Endodermal cell (in vitro differentiated cells): ENCODE data around the gene ZNF426. TPM values are rescaled to one million over a fixed set of nuclear protein-coding genes. Genes with fewer than 3 reads are reported as not detected.
A peak's percentile ranks its signal among the peaks of the same experiment; 100 is the strongest.
"Not testable (repeated sequence)": the region's sequence is repeated elsewhere in the genome, so short reads cannot be mapped to it uniquely, and the experiment has no call there.

Experiments
- DNase-seq: peaks from one replicate; pipeline ENCODE4 v3.0.0-alpha.2; 2017
- H3K27ac ChIP-seq: 2 replicates; pipeline ENCODE4 v1.5.1; 2013; ENCODE audit warnings: mild to moderate bottlenecking, low read depth, low read length, moderate library complexity
- H3K27me3 ChIP-seq: 2 replicates; pipeline ENCODE4 v1.6.1; 2013; ENCODE audit warnings: mild to moderate bottlenecking, low read length, moderate library complexity; ENCODE audit not compliant: insufficient read depth, control insufficient read depth, poor library complexity, severe bottlenecking
- H3K36me3 ChIP-seq: 2 replicates; pipeline ENCODE4 v1.7.0; 2013; ENCODE audit warnings: mild to moderate bottlenecking, low read length, moderate library complexity; ENCODE audit not compliant: control insufficient read depth, insufficient read depth
- H3K4me1 ChIP-seq: one replicate; pipeline ENCODE4 v1.7.0; 2013; ENCODE audit warnings: low read length; ENCODE audit not compliant: control insufficient read depth, insufficient read depth
- H3K4me3 ChIP-seq: 2 replicates; pipeline ENCODE4 v1.5.1; 2013; ENCODE audit warnings: mild to moderate bottlenecking, low read length, moderate library complexity
- H3K9ac ChIP-seq: 2 replicates; pipeline ENCODE4 v1.6.1; 2013; ENCODE audit warnings: mild to moderate bottlenecking, low read length, moderate library complexity; ENCODE audit not compliant: poor library complexity, severe bottlenecking; ENCODE audit errors: extremely low read depth
- H3K9me3 ChIP-seq: 2 replicates; pipeline ENCODE4 v1.6.1; 2013; ENCODE audit warnings: mild to moderate bottlenecking, low read length, moderate library complexity; ENCODE audit not compliant: control insufficient read depth
- H3K27ac Mint-ChIP-seq: 2 replicates; pipeline ENCODE4 v1.8.0; 2020; ENCODE audit warnings: mixed read lengths
- H3K27me3 Mint-ChIP-seq: 2 replicates; pipeline ENCODE4 v1.8.0; 2021; ENCODE audit warnings: mild to moderate bottlenecking, mixed read lengths; ENCODE audit not compliant: insufficient read depth
- H3K36me3 Mint-ChIP-seq: 2 replicates; pipeline ENCODE4 v1.8.0; 2020; ENCODE audit warnings: low read depth, mixed read lengths
- H3K4me1 Mint-ChIP-seq: 2 replicates; pipeline ENCODE4 v1.8.0; 2020; ENCODE audit warnings: mixed read lengths
- H3K4me3 Mint-ChIP-seq: 2 replicates; pipeline ENCODE4 v1.8.0; 2020; ENCODE audit warnings: mild to moderate bottlenecking, moderate library complexity, mixed read lengths
- H3K9me3 Mint-ChIP-seq: 2 replicates; pipeline ENCODE4 v1.8.0; 2020; ENCODE audit warnings: mild to moderate bottlenecking, mixed read lengths
- CTCF ChIP-seq: fragments of 200-600 bp; sonication (generic); conservative IDR thresholded peaks from 2 replicates; pipeline ENCODE4 v1.5.0; 2021; ENCODE audit warnings: antibody characterized with exemption, mild to moderate bottlenecking
- WGBS, 2 experiments: methylation state at CpG; one replicate each; pipeline versions ENCODE4 v1.1.5 to v1.1.7; 2013; ENCODE audit warnings: missing lambda C conversion rate in 2 of 2, mixed read lengths in 1 of 2; ENCODE audit not compliant: insufficient coverage in 1 of 2, insufficient read length in 1 of 2; 5-methylcytosine and 5-hydroxymethylcytosine counted together
- long read RNA-seq, 4 experiments: library from polyadenylated mRNA in 2 of 4; library from RNA in 1 of 4; library from capped mRNA in 1 of 4; stranded (forward) in 3 of 4; unstranded in 1 of 4; transcript quantifications; one replicate each; pipeline ENCODE4 v2.0.0, GENCODE V29; 2020 to 2021; ENCODE audit warnings: inconsistent platforms in 1 of 4
- polyA plus RNA-seq, 2 experiments: library from polyadenylated mRNA; stranded (reverse); fragments of 50-300 nt; gene quantifications; one replicate each; pipeline ENCODE4 v1.2.3, GENCODE V29; 2013
- total RNA-seq, 2 donors: library from RNA; stranded (reverse); fragmentation: NEBNext Ultra II Directional in 1 of 2; extraction: Animal tissue kit (Norgen Biotek cat#: 25700) in 1 of 2; gene quantifications; 2 replicates in 1 of 2; 3 replicates in 1 of 2; pipeline ENCODE4 v1.2.1, GENCODE V29; 2021

The ZNF426 gene
- 10 to 100 TPM; 26.0 to 30.0 TPM for total RNA-seq
- polyA plus RNA-seq (2013, experiment 1 of 2) = 11.7 TPM
- polyA plus RNA-seq (2013, experiment 2 of 2) = 11.6 TPM
- long read RNA-seq, experiment 1, partial matches to known transcripts = 0 of 2 reads
- long read RNA-seq, experiment 1, other reads (novel, unspliced or antisense) = 2 of 2 reads
- long read RNA-seq, experiment 2, full-length matches to known transcripts = 1 of 8 reads
- long read RNA-seq, experiment 2, partial matches to known transcripts = 4 of 8 reads
- long read RNA-seq, experiment 2, other reads (novel, unspliced or antisense) = 3 of 8 reads
- long read RNA-seq, experiment 3, full-length matches to known transcripts = 44 of 117 reads
- long read RNA-seq, experiment 3, partial matches to known transcripts = 51 of 117 reads
- long read RNA-seq, experiment 3, other reads (novel, unspliced or antisense) = 22 of 117 reads
- long read RNA-seq, experiment 4, full-length matches to known transcripts = 6 of 18 reads
- long read RNA-seq, experiment 4, partial matches to known transcripts = 10 of 18 reads
- long read RNA-seq, experiment 4, other reads (novel, unspliced or antisense) = 2 of 18 reads

- Histone ChIP-seq H3K9ac (peak within 1 kb of the TSS; percentile 94), H3K9me3 (peaks cover 54% of the 10 kb centered on the region), H3K36me3 (peaks cover 42% of the 10 kb centered on the region), H3K4me3 (peak within 1 kb of the TSS; percentile 90), H3K27ac (peak within 1 kb of the TSS; percentile 95), H3K4me1 (no peaks in the 10 kb centered on the region), H3K27me3 (no peaks in the 10 kb centered on the region)
- TF ChIP-seq CTCF = no peak
- peak within 1 kb of the TSS; percentile 100 for H3K27ac Mint-ChIP-seq
- H3K9me3 Mint-ChIP-seq = peaks cover 71% of the 10 kb centered on the region
- WGBS, 2 experiments = 0 to 2% methylated on average over 32 to 48 of the region's 49 CpGs
- H3K27me3 Mint-ChIP-seq = peaks cover 3% of the 10 kb centered on the region
- no peaks in the 10 kb centered on the region for H3K4me1 Mint-ChIP-seq
- DNase-seq = peak; percentile 95
- peak within 1 kb of the TSS; percentile 96 for H3K4me3 Mint-ChIP-seq
- peaks cover 46% of the 10 kb centered on the region for H3K36me3 Mint-ChIP-seq
Observed at GRCh38 chr19:9538183-9539058, at the start of gene ZNF426. Gene ZNF426, minus strand, starts transcription at chr19:9538645. Its CDS starts 2,413 bp downstream, at chr19:9536232.

- no peak overlapping the region for H3K4me3 ChIP-seq
- DNase-seq = peak; percentile 92
- no peak overlapping the region for H3K27ac ChIP-seq
- peaks cover 8% of the 10 kb centered on the region for H3K36me3 Mint-ChIP-seq
- H3K4me3 Mint-ChIP-seq = no peak overlapping the region
- peaks cover 3% of the 10 kb centered on the region for H3K36me3 ChIP-seq
- no peaks in the 10 kb centered on the region for H3K27me3 ChIP-seq
- H3K4me1 Mint-ChIP-seq = peaks cover 4% of the 10 kb centered on the region
- no peak overlapping the region for H3K27ac Mint-ChIP-seq
- peak; percentile 84 for TF ChIP-seq CTCF
- H3K27me3 Mint-ChIP-seq = no peaks in the 10 kb centered on the region
- WGBS, 2 experiments = 24 to 28% methylated on average over 4 to 7 of the region's 7 CpGs
- peaks cover 7% of the 10 kb centered on the region for H3K9me3 Mint-ChIP-seq
- no peaks in the 10 kb centered on the region for H3K9me3 ChIP-seq
- no peak overlapping the region for H3K9ac ChIP-seq
- no peaks in the 10 kb centered on the region for H3K4me1 ChIP-seq
Observed at GRCh38 chr19:9586764-9587163, 48.3 kb upstream of the ZNF426 start.

- Mint-ChIP-seq H3K36me3 (peaks cover 33% of the 10 kb centered on the region), H3K9me3 (peaks cover 32% of the 10 kb centered on the region), H3K4me3 (peak within 1 kb of the TSS; percentile 96), H3K4me1 (peaks cover 10% of the 10 kb centered on the region), H3K27ac (peak within 1 kb of the TSS; percentile 98), H3K27me3 (no peaks in the 10 kb centered on the region)
- no peaks in the 10 kb centered on the region for H3K27me3 ChIP-seq
- peak within 1 kb of the TSS; percentile 85 for H3K27ac ChIP-seq
- TF ChIP-seq CTCF = no peak
- peak; percentile 96 for DNase-seq
- peaks cover 28% of the 10 kb centered on the region for H3K36me3 ChIP-seq
- peak within 1 kb of the TSS; percentile 97 for H3K9ac ChIP-seq
- H3K9me3 ChIP-seq = peaks cover 23% of the 10 kb centered on the region
- WGBS, 2 experiments = 0 to 1% methylated on average over 28 to 51 of the region's 51 CpGs
- H3K4me3 ChIP-seq = peak within 1 kb of the TSS; percentile 99
- no peaks in the 10 kb centered on the region for H3K4me1 ChIP-seq
Observed at GRCh38 chr19:9584073-9584833, 45.8 kb upstream of the ZNF426 start, which contains the start of gene ZNF121. Gene ZNF121, minus strand, starts transcription at chr19:9584504. Its CDS starts 16,407 bp downstream, at chr19:9568097.

- peak overlapping the region; percentile 96 for H3K4me3 Mint-ChIP-seq
- peaks cover 47% of the 10 kb centered on the region for H3K36me3 ChIP-seq
- H3K4me3 ChIP-seq = peak overlapping the region; percentile 99
- H3K4me1 Mint-ChIP-seq, H3K27me3 Mint-ChIP-seq, H3K4me1 ChIP-seq, H3K27ac ChIP-seq, H3K27me3 ChIP-seq: not testable (repeated sequence)
- H3K36me3 Mint-ChIP-seq = peaks cover 53% of the 10 kb centered on the region
- 45 to 70% methylated on average over 8 to 10 of the region's 13 CpGs for WGBS, 2 experiments
- DNase-seq = peak; percentile 69
- H3K27ac Mint-ChIP-seq = peak overlapping the region; percentile 84
- peaks cover 52% of the 10 kb centered on the region for H3K9me3 Mint-ChIP-seq
- peaks cover 44% of the 10 kb centered on the region for H3K9me3 ChIP-seq
- H3K9ac ChIP-seq = peak overlapping the region; percentile 97
Observed at GRCh38 chr19:9582081-9582725, 43.8 kb upstream of the ZNF426 start.
